Measurements from ENCODE around the gene ELAVL3. TPM values are rescaled to one million over a fixed set of nuclear protein-coding genes. Genes with fewer than 3 reads are reported as not detected.

The ELAVL3 gene
- polyA plus RNA-seq, 1 of the 3 experiments (the other 2 are of a cell fraction): 0.48 TPM

- no peaks in the 10 kb centered on the region for H3K27me3 ChIP-seq (ENCODE audit: insufficient read depth)
- H3K27ac ChIP-seq (ENCODE audit: low read depth in 2 of 2, low read length in 1 of 2): no peak overlapping the region
- H2AFZ ChIP-seq (ENCODE audit: low read depth): no peak overlapping the region
- H3K9me2 ChIP-seq: no peaks in the 10 kb centered on the region
- H3F3A ChIP-seq (replicated peaks; ENCODE audit: insufficient read depth): peaks cover 9% of the 10 kb centered on the region
- no peaks in the 10 kb centered on the region; a peak in 1 of 4 replicates for H3K4me1 ChIP-seq (ENCODE audit: control insufficient read depth in 1 of 2, insufficient read depth in 2 of 2, low read depth in 1 of 2, low read length in 1 of 2)
- H3K4me2 ChIP-seq: no peak overlapping the region
- peaks cover 6% of the 10 kb centered on the region; the same call in 1 of the 2 replicates for H3K79me2 ChIP-seq (ENCODE audit: insufficient read depth)
- H3K9ac ChIP-seq: no peak overlapping the region
- H3K4me3 ChIP-seq (ENCODE audit: low read depth in 2 of 2, low read length in 1 of 2): no peak overlapping the region
- WGBS (ENCODE audit: low lambda C conversion rate): 89% methylated on average over 10 of the region's 14 CpGs
- peaks cover 23 to 49% of the 10 kb centered on the region in 2 experiments for H3K36me3 ChIP-seq (replicated peaks in 1 of 2; ENCODE audit: control insufficient read depth in 1 of 2, insufficient read depth in 2 of 2, low read length in 1 of 2)
- no peaks in the 10 kb centered on the region for H3K9me3 ChIP-seq
- no peak for DNase-seq
- POLR2A ChIA-PET: interaction anchor here (0.8 to 1.5 kb wide), 4 partner anchors 11 to 72 kb away, joined by 3 to 7 read pairs (median 4); partner anchors contain the start of genes ODAD3, PRKCSH and SWSAP1
- no peaks in the 10 kb centered on the region for H4K20me1 ChIP-seq (ENCODE audit: insufficient read depth)
- TF ChIP-seq, protein P1, sequence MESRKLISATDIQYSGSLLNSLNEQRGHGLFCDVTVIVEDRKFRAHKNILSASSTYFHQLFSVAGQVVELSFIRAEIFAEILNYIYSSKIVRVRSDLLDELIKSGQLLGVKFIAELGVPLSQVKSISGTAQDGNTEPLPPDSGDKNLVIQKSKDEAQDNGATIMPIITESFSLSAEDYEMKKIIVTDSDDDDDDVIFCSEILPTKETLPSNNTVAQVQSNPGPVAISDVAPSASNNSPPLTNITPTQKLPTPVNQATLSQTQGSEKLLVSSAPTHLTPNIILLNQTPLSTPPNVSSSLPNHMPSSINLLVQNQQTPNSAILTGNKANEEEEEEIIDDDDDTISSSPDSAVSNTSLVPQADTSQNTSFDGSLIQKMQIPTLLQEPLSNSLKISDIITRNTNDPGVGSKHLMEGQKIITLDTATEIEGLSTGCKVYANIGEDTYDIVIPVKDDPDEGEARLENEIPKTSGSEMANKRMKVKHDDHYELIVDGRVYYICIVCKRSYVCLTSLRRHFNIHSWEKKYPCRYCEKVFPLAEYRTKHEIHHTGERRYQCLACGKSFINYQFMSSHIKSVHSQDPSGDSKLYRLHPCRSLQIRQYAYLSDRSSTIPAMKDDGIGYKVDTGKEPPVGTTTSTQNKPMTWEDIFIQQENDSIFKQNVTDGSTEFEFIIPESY (IDR thresholded peaks at IDR 0.05; ENCODE audit: borderline replicate concordance, low read depth): no peak
- TF ChIP-seq PBX3 (IDR thresholded peaks at IDR 0.05) (no peak), IRF3 (IDR thresholded peaks at IDR 0.05; ENCODE audit: low read depth, low read length) (no peak), MXI1 (IDR thresholded peaks at IDR 0.05; ENCODE audit: low read depth, low read length) (no peak), EZH2phosphoT487 (IDR thresholded peaks at IDR 0.05; ENCODE audit: borderline replicate concordance, low read depth) (no peak), ELF1 (IDR thresholded peaks at IDR 0.05) (no peak), FOXJ3 (CRISPR knock-in tag; IDR thresholded peaks at IDR 0.05) (no peak), NRF1 (IDR thresholded peaks at IDR 0.05; ENCODE audit: low read depth, low read length) (no peak), TAF1 (IDR thresholded peaks at IDR 0.05; ENCODE audit: borderline replicate concordance, low read depth, low read length) (no peak), EP300 (IDR thresholded peaks at IDR 0.05; ENCODE audit: borderline replicate concordance in 1 of 2, low read depth in 1 of 2, low read length in 1 of 2) (no peak), NFIC (IDR thresholded peaks at IDR 0.05; ENCODE audit: borderline replicate concordance) (no peak), JUND (IDR thresholded peaks at IDR 0.05) (no peak), GABPA (IDR thresholded peaks at IDR 0.05; ENCODE audit: low read depth) (no peak)
- TF ChIP-seq, protein P2, sequence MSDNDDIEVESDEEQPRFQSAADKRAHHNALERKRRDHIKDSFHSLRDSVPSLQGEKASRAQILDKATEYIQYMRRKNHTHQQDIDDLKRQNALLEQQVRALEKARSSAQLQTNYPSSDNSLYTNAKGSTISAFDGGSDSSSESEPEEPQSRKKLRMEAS (IDR thresholded peaks at IDR 0.05; ENCODE audit: low read depth): no peak
- TF ChIP-seq, protein P3, sequence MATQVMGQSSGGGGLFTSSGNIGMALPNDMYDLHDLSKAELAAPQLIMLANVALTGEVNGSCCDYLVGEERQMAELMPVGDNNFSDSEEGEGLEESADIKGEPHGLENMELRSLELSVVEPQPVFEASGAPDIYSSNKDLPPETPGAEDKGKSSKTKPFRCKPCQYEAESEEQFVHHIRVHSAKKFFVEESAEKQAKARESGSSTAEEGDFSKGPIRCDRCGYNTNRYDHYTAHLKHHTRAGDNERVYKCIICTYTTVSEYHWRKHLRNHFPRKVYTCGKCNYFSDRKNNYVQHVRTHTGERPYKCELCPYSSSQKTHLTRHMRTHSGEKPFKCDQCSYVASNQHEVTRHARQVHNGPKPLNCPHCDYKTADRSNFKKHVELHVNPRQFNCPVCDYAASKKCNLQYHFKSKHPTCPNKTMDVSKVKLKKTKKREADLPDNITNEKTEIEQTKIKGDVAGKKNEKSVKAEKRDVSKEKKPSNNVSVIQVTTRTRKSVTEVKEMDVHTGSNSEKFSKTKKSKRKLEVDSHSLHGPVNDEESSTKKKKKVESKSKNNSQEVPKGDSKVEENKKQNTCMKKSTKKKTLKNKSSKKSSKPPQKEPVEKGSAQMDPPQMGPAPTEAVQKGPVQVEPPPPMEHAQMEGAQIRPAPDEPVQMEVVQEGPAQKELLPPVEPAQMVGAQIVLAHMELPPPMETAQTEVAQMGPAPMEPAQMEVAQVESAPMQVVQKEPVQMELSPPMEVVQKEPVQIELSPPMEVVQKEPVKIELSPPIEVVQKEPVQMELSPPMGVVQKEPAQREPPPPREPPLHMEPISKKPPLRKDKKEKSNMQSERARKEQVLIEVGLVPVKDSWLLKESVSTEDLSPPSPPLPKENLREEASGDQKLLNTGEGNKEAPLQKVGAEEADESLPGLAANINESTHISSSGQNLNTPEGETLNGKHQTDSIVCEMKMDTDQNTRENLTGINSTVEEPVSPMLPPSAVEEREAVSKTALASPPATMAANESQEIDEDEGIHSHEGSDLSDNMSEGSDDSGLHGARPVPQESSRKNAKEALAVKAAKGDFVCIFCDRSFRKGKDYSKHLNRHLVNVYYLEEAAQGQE (IDR thresholded peaks at IDR 0.05; ENCODE audit: low read depth, low read length): no peak
- CTCF ChIA-PET: interaction anchor here (0.7 to 4.1 kb wide), 17 partner anchors 10 to 203 kb away, joined by 3 to 36 read pairs (median 4); partner anchors contain the start of genes EPOR, ODAD3, PRKCSH and TSPAN16
Observed at GRCh38 chr19:11446271-11446651, 34.6 kb downstream of the ELAVL3 start.

Data from SK-N-SH (cell line).